Adrenal gland (tissue), 5 donors: ENCODE results near the gene KRT15.

Experiments used
- POLR2A ChIP-seq, 2 donors: fragments of 450-650 bp; IDR thresholded peaks; one replicate each; pipeline ENCODE4 v1.6.1; 2017; ENCODE audit warnings: antibody characterized with exemption in 2 of 2, mild to moderate bottlenecking in 2 of 2, moderate library complexity in 1 of 2
- TF ChIP-seq, protein P1 (sequence below), 6 experiments: fragments of 450-650 bp in 4 of 6; fragments of 200-600 bp in 2 of 6; sonication (generic) in 1 of 6; IDR thresholded peaks; 1 replicate in 5 of 6; 2 replicates in 1 of 6; pipeline versions ENCODE4 v1.5.1 to v1.8.0; 2016 to 2021; ENCODE audit warnings: antibody characterized with exemption in 6 of 6, mild to moderate bottlenecking in 2 of 6, moderate library complexity in 1 of 6
- donor health status: DM: no; HTN: no; CAD: no.

DNA sequence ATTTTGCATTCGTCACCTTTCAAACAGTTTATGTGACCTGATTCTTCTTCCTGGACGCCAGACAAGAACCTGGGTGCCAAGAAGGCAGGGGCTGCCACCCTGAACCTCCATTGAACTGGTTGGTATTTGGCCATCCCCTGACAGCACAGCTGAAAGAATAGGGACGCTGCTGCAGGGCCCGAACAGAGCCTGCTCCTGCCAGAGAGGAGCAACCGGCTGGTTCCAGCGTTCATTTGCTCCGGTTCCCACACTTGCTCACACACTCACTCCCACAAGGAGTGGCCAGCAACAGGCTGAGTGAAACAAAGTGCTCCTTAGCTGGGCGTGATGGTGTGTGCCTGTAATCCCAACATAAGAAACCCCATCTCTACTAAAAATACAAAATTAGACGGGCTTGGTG lies 38.2 kb upstream of the KRT15 start:
- TF ChIP-seq, protein P1, sequence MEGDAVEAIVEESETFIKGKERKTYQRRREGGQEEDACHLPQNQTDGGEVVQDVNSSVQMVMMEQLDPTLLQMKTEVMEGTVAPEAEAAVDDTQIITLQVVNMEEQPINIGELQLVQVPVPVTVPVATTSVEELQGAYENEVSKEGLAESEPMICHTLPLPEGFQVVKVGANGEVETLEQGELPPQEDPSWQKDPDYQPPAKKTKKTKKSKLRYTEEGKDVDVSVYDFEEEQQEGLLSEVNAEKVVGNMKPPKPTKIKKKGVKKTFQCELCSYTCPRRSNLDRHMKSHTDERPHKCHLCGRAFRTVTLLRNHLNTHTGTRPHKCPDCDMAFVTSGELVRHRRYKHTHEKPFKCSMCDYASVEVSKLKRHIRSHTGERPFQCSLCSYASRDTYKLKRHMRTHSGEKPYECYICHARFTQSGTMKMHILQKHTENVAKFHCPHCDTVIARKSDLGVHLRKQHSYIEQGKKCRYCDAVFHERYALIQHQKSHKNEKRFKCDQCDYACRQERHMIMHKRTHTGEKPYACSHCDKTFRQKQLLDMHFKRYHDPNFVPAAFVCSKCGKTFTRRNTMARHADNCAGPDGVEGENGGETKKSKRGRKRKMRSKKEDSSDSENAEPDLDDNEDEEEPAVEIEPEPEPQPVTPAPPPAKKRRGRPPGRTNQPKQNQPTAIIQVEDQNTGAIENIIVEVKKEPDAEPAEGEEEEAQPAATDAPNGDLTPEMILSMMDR (IDR thresholded peaks at IDR 0.05): no peak
- TF ChIP-seq POLR2A (IDR thresholded peaks at IDR 0.05): no peak
